ENCODE data around the gene BPIFA1. TPM values are rescaled to one million over a fixed set of nuclear protein-coding genes. Genes with fewer than 3 reads are reported as not detected.

BPIFA1 gene
- total RNA-seq, 2 experiments from 2014 or later: not detected

GRCh38 chr20:33250666-33251065, 14.9 kb downstream of the BPIFA1 start:
- ChIA-PET CTCF (ENCODE audit: unreplicated experiment) (no interaction called here), POLR2A (no interaction called here)
- no peak for DNase-seq (ENCODE audit: low spot score)
- Histone ChIP-seq H3K36me3 (ENCODE audit: insufficient read depth, low read length) (no peaks in the 10 kb centered on the region), H2AFZ (ENCODE audit: low read length) (no peak overlapping the region), H3K4me1 (ENCODE audit: insufficient read depth, low read length, poor library complexity, severe bottlenecking) (no peaks in the 10 kb centered on the region), H3K9me3 (ENCODE audit: low read length) (no peaks in the 10 kb centered on the region), H4K20me1 (ENCODE audit: insufficient read depth, low read length) (no peaks in the 10 kb centered on the region), H3K4me2 (ENCODE audit: low read length) (no peak overlapping the region), H3K4me3 (ENCODE audit: low read depth, low read length, poor library complexity, severe bottlenecking) (no peak overlapping the region), H3K27ac (ENCODE audit: low read depth, low read length, poor library complexity, severe bottlenecking) (no peak overlapping the region), H3K9me2 (ENCODE audit: insufficient read depth, low read length) (no peaks in the 10 kb centered on the region), H3K79me2 (ENCODE audit: insufficient read depth, low read depth, low read length) (no peaks in the 10 kb centered on the region)
- no TSS peak for BruUV-seq (replicated peaks)
- TF ChIP-seq EZH2phosphoT487 (IDR thresholded peaks at IDR 0.05; ENCODE audit: borderline replicate concordance, low read depth, low read length) (no peak), CTCF (conservative IDR thresholded peaks at IDR 0.05; ENCODE audit: low read length) (no peak)
- intact Hi-C loops (cut with micrococcal nuclease; ENCODE audit: unreplicated experiment): no loop called here

GRCh38 chr20:33251496-33251895, 15.7 kb downstream of the BPIFA1 start:
- ChIA-PET CTCF (ENCODE audit: unreplicated experiment) (no interaction called here), POLR2A (no interaction called here)
- Histone ChIP-seq H3K79me2 (ENCODE audit: insufficient read depth, low read depth, low read length) (no peaks in the 10 kb centered on the region), H4K20me1 (ENCODE audit: insufficient read depth, low read length) (no peaks in the 10 kb centered on the region), H3K4me1 (ENCODE audit: insufficient read depth, low read length, poor library complexity, severe bottlenecking) (no peaks in the 10 kb centered on the region), H2AFZ (ENCODE audit: low read length) (no peak overlapping the region), H3K4me3 (ENCODE audit: low read depth, low read length, poor library complexity, severe bottlenecking) (no peak overlapping the region), H3K36me3 (ENCODE audit: insufficient read depth, low read length) (no peaks in the 10 kb centered on the region), H3K27ac (ENCODE audit: low read depth, low read length, poor library complexity, severe bottlenecking) (no peak overlapping the region), H3K9me3 (ENCODE audit: low read length) (no peaks in the 10 kb centered on the region), H3K9me2 (ENCODE audit: insufficient read depth, low read length) (no peaks in the 10 kb centered on the region), H3K4me2 (ENCODE audit: low read length) (no peak overlapping the region)
- DNase-seq (ENCODE audit: low spot score): no peak
- BruUV-seq (replicated peaks): no TSS peak
- TF ChIP-seq CTCF (conservative IDR thresholded peaks at IDR 0.05; ENCODE audit: low read length): no peak
- no peak for TF ChIP-seq EZH2phosphoT487 (IDR thresholded peaks at IDR 0.05; ENCODE audit: borderline replicate concordance, low read depth, low read length)
- intact Hi-C loops (cut with micrococcal nuclease; ENCODE audit: unreplicated experiment): no loop called here

GRCh38 chr20:33252460-33252859, 16.7 kb downstream of the BPIFA1 start:
- H3K36me3 ChIP-seq (ENCODE audit: insufficient read depth, low read length): no peaks in the 10 kb centered on the region
- H3K4me1 ChIP-seq (ENCODE audit: insufficient read depth, low read length, poor library complexity, severe bottlenecking): no peaks in the 10 kb centered on the region
- H3K4me3 ChIP-seq (ENCODE audit: low read depth, low read length, poor library complexity, severe bottlenecking): no peak overlapping the region
- DNase-seq (ENCODE audit: low spot score): no peak
- no TSS peak for BruUV-seq (replicated peaks)
- ChIA-PET CTCF (ENCODE audit: unreplicated experiment) (no interaction called here), POLR2A (interaction anchor here (0.6 to 0.7 kb wide), 2 partner anchors 39 to 448 kb away, joined by 3 read pairs; no protein-coding TSS in a partner anchor)
- H3K79me2 ChIP-seq (ENCODE audit: insufficient read depth, low read depth, low read length): no peaks in the 10 kb centered on the region
- no peak for TF ChIP-seq CTCF (conservative IDR thresholded peaks at IDR 0.05; ENCODE audit: low read length)
- no peak for TF ChIP-seq EZH2phosphoT487 (IDR thresholded peaks at IDR 0.05; ENCODE audit: borderline replicate concordance, low read depth, low read length)
- H2AFZ ChIP-seq (ENCODE audit: low read length): no peak overlapping the region
- H3K9me2 ChIP-seq (ENCODE audit: insufficient read depth, low read length): no peaks in the 10 kb centered on the region
- no peaks in the 10 kb centered on the region for H3K9me3 ChIP-seq (ENCODE audit: low read length)
- H3K4me2 ChIP-seq (ENCODE audit: low read length): no peak overlapping the region
- no peaks in the 10 kb centered on the region for H4K20me1 ChIP-seq (ENCODE audit: insufficient read depth, low read length)
- no peak overlapping the region for H3K27ac ChIP-seq (ENCODE audit: low read depth, low read length, poor library complexity, severe bottlenecking)
- intact Hi-C loops (cut with micrococcal nuclease; ENCODE audit: unreplicated experiment): no loop called here

Measured in OCI-LY7 (cell line).